GM21825 (cell line): ENCODE data around the gene IL1A.
"Not testable (repeated sequence)": the region's sequence is repeated elsewhere in the genome, so short reads cannot be mapped to it uniquely, and the experiment has no call there.

Experiments
- ATAC-seq: cut with Tn5 transposase; IDR thresholded peaks from one replicate; pipeline ENCODE4 v1.9.1; 2021; ENCODE audit warnings: mild to moderate bottlenecking, moderate library complexity; ENCODE audit not compliant: unreplicated experiment

IL1A gene, protein sequence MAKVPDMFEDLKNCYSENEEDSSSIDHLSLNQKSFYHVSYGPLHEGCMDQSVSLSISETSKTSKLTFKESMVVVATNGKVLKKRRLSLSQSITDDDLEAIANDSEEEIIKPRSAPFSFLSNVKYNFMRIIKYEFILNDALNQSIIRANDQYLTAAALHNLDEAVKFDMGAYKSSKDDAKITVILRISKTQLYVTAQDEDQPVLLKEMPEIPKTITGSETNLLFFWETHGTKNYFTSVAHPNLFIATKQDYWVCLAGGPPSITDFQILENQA

DNA sequence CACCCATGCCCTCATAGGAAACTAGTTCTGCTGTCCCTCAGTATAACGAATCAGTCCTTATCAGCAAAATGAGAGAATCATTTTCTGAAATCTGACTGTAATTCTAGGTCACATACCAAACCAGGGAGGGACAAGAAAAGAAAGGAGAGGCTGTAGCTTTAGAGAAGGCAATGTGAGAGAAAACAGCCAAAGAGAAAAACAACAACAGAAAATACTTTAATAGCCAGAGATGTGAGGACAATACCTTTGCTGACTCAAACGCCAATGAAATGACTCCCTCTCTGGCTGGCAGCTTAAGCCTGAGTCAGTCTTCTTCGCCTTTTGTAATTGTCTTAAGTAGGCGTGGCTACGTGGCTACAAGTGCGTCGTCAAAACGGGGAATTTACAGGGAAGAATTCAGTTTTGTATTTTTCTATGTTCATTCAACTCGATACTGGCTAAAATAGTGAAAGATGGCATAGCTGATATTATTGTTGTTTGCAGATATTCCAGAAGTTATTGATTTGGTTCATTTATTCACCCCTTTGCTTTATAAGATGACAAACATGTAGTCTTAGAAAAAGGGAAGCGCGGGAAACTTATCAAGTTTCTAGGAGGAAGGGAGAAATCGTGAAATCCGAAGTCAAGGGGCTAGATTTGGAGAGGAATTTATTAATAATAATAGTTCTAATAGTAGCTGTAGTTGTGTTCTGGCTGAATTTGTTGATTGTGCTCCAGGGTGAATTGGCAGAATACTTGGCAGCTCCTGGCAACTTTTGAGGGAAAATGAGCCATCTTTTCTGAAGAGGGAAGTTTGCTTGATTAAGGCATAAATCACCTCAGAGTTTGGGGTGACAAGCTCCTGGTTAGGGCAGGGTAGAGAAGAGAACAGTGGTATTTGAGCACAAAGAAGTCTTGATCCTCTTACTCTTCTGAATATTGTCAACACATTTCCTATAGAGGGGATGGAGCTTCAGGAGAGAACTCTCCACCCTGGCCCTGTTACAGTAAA, at the start of gene IL1A:
Gene IL1A, minus strand, starts transcription at position 295 of the 991 bp plus-strand sequence. CDS start 723 bp downstream, outside the sequence.
- no peak for ATAC-seq

DNA sequence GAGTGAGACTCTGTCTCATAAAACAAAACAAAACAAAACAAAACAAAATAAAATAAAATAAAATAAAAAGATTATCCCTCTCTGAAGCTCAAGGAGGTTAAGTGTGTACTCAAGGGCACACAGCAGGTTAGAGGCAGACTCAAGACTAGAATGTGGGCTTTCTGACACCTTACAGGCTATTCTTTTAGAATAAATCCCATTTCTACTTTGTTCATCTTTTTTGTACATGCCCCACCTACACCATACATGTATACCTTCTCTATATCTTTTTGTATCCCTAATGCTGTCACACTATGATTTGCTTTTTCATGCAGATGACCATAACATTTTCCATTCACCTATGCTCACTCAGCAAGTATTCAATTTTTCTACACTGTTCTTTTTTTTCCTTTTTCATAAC, 49.7 kb upstream of the IL1A start:
- ATAC-seq: no peak

DNA sequence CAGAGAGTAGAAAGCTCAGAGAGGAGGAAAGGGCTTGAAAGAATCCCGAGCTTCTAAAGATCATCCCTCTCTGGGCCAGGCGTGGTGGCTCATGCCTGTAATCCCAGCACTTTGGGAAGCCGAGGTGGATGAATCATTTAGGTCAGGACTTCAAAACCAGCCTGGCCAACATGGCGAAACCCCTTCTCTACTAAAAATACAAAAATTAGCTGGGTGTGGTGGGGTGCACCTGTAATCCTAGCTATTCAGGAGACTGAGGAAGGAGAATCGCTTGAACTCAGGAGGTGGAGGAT, 49.3 kb upstream of the IL1A start:
- ATAC-seq: not testable (repeated sequence)

DNA sequence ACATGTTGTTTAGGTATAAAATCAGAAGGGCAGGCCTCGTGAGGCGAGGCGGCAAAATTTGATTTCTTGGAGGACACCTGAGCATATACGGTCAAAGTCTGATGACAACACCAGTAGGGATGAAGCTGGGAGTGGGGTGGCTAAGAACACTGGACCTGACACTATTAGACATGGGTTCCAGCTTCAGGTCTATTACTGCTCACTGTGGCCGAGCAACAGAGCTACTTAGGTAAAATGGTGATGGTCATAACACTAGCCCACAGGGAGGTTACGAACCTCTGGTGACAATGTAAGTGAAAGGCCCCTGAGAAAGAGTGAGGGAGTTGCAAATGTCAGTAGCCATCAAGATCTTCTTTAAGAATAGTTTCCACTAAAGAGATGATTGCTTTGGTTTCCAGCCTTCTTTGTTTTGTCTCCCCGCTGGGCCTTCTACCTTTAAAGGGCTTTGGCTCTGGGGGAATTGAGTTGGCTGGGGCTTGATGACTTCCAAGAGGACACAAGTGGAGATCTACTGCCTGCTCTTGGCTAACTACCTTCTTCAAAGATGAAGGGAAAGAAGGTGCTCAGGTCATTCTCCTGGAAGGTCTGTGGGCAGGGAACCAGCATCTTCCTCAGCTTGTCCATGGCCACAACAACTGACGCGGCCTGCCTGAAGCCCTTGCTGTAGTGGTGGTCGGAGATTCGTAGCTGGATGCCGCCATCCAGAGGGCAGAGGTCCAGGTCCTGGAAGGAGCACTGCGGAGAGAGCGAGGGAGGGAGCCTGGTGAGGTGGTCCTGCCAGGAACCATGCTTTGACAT, 48.7 kb upstream of the IL1A start:
- no peak for ATAC-seq

DNA sequence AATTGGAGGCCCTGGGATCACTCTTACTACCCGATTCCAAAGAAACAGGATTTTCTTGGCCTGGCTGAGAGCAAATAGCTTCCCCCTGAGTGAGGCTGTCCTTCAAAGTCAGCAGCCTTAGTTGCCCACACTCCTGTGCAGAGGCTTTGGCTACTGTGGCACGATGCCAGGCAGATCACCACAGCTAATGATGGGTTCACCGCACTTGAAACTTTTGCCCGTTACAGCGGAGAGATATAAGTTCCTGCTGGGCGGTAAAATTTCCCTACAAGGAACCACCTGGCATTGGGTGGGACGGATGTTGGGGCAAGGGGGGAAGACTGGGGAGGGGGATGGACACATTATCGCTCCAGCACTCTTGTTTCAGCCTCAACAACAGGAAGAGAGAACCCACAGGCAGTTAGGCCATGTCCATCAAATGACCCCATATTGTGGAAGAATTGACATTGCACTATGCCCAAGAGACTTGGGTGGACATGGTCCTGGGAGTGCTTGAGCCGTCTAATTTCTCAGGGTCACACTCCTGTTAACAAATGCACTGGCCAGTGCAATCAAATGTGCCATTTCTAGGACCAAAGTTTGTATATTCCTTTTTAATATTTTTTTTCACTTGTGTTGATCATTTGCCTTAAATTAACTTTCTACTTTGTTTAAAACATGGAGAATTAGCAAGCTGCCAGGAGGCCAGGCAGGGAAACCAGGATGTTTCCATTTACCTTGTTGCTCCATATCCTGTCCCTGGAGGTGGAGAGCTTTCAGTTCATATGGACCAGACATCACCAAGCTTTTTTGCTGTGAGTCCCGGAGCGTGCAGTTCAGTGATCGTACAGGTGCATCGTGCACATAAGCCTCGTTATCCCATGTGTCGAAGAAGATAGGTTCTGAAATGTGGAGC, 47.9 kb upstream of the IL1A start:
- no peak for ATAC-seq

DNA sequence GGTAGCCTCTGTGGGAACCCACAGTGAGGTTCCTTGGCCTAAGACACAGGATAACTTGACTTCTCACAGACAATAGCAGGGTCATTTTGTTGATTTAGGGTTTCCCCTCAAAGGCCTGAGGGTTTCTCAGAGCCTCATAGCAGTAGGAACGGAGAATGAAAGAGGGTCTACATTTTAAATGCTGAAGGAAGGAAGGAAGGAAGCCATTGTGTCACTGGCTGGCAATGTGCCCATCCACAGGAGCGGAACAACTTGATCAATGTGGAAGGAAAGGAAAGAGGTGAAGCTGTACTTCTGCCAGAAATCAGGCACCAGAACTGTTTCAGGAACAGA, 47.2 kb upstream of the IL1A start:
- no peak for ATAC-seq

DNA sequence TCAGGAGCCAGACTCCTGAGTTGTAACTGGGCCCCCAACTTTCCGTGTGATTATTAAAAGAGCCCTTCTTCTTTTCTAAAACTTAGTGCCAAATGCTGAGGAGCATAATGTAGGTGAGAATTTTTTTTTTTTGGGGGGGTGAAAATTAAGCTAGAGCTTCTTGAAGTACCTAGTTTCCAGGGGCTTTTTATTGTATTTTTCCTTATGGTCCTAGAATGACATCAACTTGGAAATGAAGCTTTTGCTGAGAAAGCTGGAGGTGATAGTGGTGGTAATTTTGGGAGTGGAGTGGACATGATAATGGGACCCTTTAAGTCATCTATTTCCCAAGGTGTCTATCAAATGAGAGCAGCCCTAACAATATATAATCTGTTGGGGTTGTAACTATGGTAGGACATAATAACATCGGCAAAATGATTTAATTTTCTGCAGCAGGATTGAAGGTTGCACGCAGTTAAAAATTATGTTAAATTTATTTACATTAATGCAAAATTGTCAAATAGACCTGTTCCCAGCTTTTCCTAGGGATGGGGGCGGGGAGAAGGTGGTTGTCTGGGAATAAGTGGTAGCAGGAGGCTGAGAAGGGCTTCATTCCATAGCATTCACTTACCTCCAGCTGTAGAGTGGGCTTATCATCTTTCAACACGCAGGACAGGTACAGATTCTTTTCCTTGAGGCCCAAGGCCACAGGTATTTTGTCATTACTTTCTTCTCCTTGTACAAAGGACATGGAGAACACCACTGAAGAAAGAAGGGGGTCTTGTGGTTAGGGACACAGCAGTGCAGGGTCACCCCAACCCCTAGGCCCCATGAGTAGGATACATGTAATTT, 46.6 kb upstream of the IL1A start:
- ATAC-seq: no peak

DNA sequence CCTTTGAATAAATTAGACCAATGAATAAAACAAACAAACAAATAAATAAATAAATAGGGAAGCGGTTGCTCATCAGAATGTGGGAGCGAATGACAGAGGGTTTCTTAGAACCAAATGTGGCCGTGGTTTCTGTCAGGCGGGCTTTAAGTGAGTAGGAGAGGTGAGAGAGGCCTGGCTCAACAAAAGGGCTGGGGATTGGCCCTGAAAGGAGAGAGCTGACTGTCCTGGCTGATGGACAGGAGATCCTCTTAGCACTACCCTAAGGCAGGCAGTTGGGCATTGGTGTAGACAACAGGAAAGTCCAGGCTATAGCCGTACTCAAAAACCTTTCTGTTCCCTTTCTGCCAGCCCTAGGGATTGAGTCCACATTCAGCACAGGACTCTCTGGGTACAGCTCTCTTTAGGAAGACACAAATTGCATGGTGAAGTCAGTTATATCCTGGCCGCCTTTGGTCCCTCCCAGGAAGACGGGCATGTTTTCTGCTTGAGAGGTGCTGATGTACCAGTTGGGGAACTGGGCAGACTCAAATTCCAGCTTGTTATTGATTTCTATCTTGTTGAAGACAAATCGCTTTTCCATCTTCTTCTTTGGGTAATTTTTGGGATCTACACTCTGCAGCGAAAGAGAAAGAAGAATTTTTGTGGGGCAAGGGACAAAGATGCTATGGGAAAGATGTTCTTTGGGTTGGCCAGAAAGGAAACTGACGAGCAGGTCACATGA, 45.8 kb upstream of the IL1A start:
- no peak for ATAC-seq

DNA sequence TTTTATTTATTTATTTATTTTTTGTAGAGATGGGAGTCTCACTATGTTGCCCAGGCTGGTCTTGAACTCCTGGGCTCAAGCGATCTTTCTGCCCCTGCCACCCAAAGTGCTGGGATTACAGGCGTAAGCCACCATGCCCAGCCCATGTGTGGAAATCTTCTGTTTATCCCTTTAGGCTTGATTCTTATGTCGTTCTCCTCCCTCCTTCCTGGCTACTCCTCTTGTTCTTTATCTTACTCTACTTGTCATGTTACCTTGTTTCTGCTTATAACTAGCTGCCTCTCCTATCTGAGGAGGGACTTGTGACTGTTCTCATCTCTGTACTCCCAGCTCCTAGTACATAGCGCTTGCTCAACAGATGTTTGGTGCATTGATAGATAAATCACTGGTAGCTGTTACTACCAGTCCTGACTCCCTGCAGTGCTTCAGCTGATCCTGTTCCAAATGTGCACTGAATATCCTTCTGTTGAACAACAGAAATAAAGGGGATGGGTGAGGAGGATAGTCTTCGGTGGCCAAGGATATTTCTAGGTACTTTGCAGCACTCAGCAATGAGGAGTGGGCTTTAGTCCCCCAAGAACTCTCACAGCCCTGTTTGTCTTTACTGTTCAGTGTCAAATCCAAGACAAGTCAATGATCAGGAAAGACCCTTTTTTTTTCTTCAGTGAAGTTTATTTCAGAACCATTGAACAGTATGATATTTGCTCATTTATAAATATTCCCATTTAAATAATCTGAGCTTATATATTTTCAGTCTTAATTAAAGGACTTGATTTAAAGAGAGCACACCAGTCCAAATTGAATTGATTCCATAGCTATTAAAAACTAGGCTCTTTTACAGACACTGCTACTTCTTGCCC, 45.0 kb upstream of the IL1A start:
- no peak for ATAC-seq

DNA sequence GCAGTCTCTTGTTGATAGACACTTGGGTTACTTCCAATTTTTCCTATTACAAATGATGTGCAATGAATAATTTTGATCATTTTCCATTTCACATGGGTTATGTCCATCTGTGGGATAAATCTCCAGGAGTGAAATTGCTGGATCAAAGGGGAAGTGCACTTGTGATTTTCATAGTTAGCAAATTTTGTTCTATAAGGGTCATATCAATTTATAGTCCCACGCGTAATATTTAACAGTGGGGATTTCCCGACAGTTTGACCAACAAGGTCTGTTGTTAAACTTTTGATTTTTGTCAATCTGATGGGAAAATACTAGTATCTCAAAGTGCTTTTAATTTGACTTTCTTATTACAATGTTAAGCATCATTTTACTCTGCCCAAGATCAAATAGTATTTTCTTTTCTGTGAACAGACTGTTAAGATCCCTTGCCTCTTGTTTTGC, 44.0 kb upstream of the IL1A start:
- ATAC-seq: no peak

DNA sequence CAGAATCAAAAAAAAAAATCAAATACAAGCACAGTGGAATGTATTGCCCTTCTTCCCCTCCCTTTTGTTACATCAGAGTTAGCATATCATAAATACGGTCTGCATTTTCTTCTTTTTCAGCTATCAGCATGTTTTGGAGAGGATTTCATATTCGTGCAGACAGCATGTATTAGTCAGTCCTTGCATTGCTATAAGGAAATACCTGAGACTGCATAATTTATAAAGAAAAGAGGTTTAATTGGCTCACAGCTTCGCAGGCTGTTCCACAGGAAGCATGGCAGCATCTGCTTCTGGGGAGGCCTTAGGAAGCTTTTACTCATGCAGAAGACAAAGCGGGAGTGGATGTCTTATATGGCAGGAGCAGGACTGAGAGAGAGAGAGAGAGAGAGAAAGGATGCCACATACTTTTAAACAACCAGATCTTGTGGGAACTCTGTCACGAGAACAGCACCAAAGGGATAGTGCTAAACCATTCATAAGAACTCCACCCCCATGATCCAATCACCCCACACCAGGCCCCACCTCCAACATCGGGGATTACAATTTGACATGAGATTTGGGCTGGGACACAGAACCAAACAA, 43.4 kb upstream of the IL1A start:
- no peak for ATAC-seq

DNA sequence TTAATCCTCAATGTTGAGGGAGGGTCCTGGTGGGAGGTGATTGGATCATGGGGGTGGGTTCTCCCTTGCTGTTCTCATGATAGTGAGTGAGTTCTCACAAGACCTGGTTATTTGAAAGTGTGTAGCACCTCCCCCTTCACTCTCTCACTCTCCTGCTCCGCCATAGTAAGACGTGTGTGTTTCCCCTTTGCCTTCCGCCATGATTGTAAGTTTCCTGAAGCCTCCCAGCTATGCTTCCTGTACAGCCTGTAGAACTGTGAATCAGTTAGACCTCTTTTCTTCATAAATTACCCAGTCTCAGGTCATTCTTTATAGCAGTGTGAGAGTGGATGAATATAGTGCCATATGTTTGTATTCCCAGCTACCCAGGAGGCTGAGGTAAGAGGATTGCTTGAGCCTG, 42.7 kb upstream of the IL1A start:
- ATAC-seq: no peak

DNA sequence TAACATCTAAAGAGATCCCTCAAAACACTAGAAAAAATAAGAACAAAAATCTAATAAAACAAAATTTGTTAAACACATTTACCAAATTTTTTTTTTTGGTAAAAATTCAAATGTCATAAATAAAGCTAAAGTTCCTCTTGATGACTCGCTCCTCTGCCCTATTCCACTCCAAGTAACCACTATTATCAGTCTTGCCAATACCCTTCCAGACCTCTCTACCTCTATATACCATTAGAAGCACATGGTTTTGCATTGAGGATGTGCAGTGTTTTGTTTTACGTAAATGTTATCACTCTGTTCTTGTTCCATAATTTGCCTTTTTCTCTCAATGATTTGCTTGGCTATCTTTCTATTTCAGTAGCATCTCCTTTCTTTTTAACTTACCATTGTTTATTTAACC, 41.4 kb upstream of the IL1A start:
- ATAC-seq: no peak

DNA sequence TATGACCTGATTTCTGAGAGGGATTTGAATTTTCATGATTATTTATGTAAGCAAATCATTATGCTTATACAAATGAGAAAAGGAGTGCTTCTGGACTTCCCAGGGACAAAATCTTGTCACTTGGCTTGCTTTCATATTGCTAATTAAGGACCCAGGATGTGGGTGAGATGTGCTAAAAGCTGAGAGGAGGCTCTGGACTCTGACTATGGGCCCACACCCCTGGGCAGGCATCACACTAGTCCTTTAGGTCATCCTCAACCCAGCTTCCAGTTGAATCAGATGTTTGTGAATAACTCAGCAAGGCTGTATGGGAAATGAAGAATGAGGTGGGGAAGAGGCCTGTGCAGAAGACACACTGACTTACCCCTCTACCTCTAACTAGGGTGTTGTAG, 40.4 kb upstream of the IL1A start:
- no peak for ATAC-seq

DNA sequence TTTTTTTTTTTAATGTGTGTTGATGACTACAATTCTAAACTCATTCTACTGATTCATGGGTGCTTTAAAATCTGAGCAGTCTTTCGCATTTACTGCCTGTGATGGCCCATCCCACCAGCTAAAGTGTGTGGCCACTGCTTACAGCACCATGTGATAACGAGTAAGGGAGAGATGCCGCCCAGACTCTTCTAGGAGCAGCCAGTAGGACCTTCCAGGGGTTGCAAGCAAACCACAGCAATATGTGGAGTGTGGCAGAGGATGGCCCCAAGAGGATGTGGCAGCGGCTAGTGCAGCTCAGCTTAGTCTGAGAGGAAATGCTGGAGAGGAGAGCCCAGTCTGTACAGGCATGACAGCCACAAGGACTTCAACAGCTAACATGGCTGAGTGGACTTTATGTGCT, 37.4 kb upstream of the IL1A start:
- no peak for ATAC-seq

DNA sequence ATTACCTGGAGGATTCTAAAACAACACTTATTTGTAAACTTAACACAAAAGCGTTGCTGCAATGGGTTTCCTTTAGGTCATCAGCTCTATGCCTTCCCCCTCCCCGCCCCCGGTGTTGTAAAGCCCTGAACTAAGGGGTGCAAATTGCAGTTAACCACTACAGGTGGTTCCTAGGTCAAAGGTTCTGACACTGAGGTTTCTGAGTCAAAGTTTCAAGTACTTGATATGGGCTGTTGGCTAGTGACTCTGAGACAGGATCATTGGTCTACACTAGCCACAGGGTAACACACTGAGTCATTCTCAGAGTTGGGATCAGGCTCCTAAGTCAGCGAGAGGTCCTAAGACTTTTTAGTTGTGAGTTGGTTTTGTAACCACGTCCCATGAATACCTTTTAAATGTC, 36.8 kb upstream of the IL1A start:
- no peak for ATAC-seq

DNA sequence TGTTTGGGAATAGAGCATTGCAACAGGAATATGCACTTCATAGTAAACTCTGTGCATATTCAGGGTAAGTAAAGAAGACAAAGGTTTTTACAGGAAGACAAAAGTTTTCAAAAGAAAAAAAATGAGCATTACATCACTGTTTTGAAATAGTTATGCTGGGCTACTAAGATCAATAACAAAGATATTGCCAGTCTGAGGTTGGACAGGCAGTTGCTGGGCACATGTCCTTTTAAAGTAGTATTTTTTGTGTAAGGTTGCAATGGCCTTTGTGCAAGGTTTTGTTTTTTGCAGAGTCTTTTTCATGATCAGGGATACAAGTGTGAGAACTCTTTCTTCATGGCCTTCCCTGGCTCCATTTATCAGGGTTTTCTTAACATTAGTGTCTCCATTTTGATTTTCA, 36.0 kb upstream of the IL1A start:
- no peak for ATAC-seq

DNA sequence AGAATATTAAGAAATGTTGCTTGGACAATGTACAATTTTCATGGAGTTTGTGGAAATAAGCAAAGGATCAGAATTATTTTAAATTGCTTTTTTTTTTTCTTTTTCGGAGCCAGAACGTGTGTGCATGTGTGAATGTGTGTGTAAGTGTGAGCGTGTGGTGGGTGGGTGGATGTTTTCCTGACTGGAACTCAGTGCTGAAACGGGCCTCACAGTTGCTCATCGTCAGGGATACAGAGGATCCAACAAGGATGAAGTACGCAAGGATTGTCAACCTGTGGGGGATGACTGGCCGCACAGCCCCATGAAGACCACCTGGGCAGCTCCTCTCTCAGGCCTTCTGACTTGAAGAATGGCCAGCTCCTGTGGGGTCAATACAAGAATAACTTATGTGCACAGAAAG, 34.8 kb upstream of the IL1A start:
- no peak for ATAC-seq
